Smooth muscle cell (in vitro differentiated cells): ENCODE measurements around the gene KLF7. TPM values are rescaled to one million over a fixed set of nuclear protein-coding genes. Genes with fewer than 3 reads are reported as not detected.

Experiments used
- DNase-seq: peaks from one replicate; lab custom pipeline; 2025; ENCODE audit not compliant: unreplicated experiment; lab: John Stamatoyannopoulos, UW
- H2AFZ ChIP-seq: fragments of 200-600 bp; sonication (generic); 2 replicates; pipeline ENCODE4 v1.6.0; 2016; ENCODE audit warnings: antibody characterized with exemption, low read depth, mild to moderate bottlenecking
- H3F3A ChIP-seq: fragments of 200-600 bp; sonication (generic); 2 replicates; pipeline ENCODE4 v1.6.0; 2017; ENCODE audit warnings: antibody characterized with exemption, low read depth
- H3K27ac ChIP-seq: fragments of 200-600 bp; sonication (generic); 2 replicates; pipeline ENCODE4 v1.5.1; 2016; ENCODE audit warnings: low read depth, mild to moderate bottlenecking
- H3K27me3 ChIP-seq: fragments of 200-600 bp; sonication (generic); 2 replicates; pipeline ENCODE4 v1.6.1; 2016; ENCODE audit warnings: low read depth, mild to moderate bottlenecking
- H3K36me3 ChIP-seq: fragments of 200-600 bp; sonication (generic); 2 replicates; pipeline ENCODE4 v1.5.1; 2016; ENCODE audit warnings: low read depth
- H3K4me1 ChIP-seq: fragments of 200-600 bp; sonication (generic); 2 replicates; pipeline ENCODE4 v1.5.1; 2016; ENCODE audit warnings: low read depth
- H3K4me2 ChIP-seq: fragments of 200-600 bp; sonication (generic); 2 replicates; pipeline ENCODE4 v1.6.0; 2016; ENCODE audit warnings: mild to moderate bottlenecking
- H3K4me3 ChIP-seq: fragments of 200-600 bp; sonication (generic); 2 replicates; pipeline ENCODE4 v1.5.1; 2016; ENCODE audit warnings: mild to moderate bottlenecking
- H3K79me2 ChIP-seq: fragments of 200-600 bp; sonication (generic); 2 replicates; pipeline ENCODE4 v1.6.0; 2016; ENCODE audit warnings: low read depth, mild to moderate bottlenecking
- H3K9ac ChIP-seq: fragments of 200-600 bp; sonication (generic); 2 replicates; pipeline ENCODE4 v1.6.0; 2016; ENCODE audit warnings: low read depth
- H3K9me3 ChIP-seq: fragments of 200-600 bp; sonication (generic); replicated peaks from 2 replicates; pipeline ENCODE4 v1.5.1; 2016; ENCODE audit warnings: low read depth
- H4K20me1 ChIP-seq: fragments of 200-600 bp; sonication (generic); 2 replicates; pipeline ENCODE4 v1.6.0; 2016; ENCODE audit warnings: low read depth
- whole genome bisulfite sequencing: methylation state at CpG from one replicate; pipeline ENCODE4 v1.1.7; 2016; ENCODE audit warnings: low lambda C conversion rate; 5-methylcytosine and 5-hydroxymethylcytosine counted together
- polyA plus RNA-seq: library from polyadenylated mRNA; unstranded; fragments of >200 nt; fragmentation: Nextera tagmentation; extraction: Ambion mirVana; gene quantifications from 2 replicates; pipeline ENCODE4 v1.2.1, GENCODE V29; 2016
- total RNA-seq: library from RNA; depleted of rRNA; stranded (reverse); fragments of >200 nt; gene quantifications from 2 replicates; pipeline ENCODE4 v1.2.3, GENCODE V29; 2014
- TF ChIP-seq, protein P1 (sequence below): fragments of 200-600 bp; sonication (generic); IDR thresholded peaks from 2 replicates; pipeline ENCODE4 v1.5.1; 2017; ENCODE audit warnings: borderline replicate concordance, mild to moderate bottlenecking, antibody characterized with exemption; ENCODE audit not compliant: insufficient read depth, poor library complexity, severe bottlenecking

KLF7 gene
- total and polyA plus RNA-seq, 2 experiments from 2014 or later = 12.7 to 27.6 TPM

DNA sequence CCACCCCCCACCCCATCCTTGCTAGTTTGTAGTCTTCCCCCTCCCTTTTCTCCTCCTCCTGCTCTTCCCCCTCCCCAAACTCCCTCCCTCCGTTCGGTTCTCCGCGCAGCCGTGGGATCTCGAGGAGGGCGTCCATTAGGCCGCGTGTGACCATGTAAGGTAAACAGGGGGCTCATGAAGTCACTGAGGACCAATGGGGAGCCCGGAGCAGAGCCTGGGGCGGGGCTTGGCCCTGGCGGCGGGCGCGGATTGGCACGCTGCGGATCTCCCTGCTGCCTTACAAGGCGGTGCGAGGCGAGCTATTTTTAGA is 246 bp upstream of the KLF7 start:
- 2% methylated on average over 19 of the region's 20 CpGs for WGBS
- peak overlapping the region; percentile 83 for H3K4me3 ChIP-seq
- no peak overlapping the region for H2AFZ ChIP-seq
- H3K9me3 ChIP-seq = no peaks in the 10 kb centered on the region
- no peaks in the 10 kb centered on the region for H3K36me3 ChIP-seq
- no peaks in the 10 kb centered on the region for H3K27me3 ChIP-seq
- H3K4me2 ChIP-seq = peak overlapping the region; percentile 96
- TF ChIP-seq, protein P1, sequence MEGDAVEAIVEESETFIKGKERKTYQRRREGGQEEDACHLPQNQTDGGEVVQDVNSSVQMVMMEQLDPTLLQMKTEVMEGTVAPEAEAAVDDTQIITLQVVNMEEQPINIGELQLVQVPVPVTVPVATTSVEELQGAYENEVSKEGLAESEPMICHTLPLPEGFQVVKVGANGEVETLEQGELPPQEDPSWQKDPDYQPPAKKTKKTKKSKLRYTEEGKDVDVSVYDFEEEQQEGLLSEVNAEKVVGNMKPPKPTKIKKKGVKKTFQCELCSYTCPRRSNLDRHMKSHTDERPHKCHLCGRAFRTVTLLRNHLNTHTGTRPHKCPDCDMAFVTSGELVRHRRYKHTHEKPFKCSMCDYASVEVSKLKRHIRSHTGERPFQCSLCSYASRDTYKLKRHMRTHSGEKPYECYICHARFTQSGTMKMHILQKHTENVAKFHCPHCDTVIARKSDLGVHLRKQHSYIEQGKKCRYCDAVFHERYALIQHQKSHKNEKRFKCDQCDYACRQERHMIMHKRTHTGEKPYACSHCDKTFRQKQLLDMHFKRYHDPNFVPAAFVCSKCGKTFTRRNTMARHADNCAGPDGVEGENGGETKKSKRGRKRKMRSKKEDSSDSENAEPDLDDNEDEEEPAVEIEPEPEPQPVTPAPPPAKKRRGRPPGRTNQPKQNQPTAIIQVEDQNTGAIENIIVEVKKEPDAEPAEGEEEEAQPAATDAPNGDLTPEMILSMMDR = no peak
- peak overlapping the region; percentile 99 for H3K27ac ChIP-seq
- H3K9ac ChIP-seq = peak overlapping the region; percentile 100
- H4K20me1 ChIP-seq = peaks cover 24% of the 10 kb centered on the region
- H3K4me1 ChIP-seq = peaks cover 40% of the 10 kb centered on the region
- H3F3A ChIP-seq = peaks cover 12% of the 10 kb centered on the region
- DNase-seq = peak; percentile 92
- H3K79me2 ChIP-seq = peaks cover 23% of the 10 kb centered on the region

DNA sequence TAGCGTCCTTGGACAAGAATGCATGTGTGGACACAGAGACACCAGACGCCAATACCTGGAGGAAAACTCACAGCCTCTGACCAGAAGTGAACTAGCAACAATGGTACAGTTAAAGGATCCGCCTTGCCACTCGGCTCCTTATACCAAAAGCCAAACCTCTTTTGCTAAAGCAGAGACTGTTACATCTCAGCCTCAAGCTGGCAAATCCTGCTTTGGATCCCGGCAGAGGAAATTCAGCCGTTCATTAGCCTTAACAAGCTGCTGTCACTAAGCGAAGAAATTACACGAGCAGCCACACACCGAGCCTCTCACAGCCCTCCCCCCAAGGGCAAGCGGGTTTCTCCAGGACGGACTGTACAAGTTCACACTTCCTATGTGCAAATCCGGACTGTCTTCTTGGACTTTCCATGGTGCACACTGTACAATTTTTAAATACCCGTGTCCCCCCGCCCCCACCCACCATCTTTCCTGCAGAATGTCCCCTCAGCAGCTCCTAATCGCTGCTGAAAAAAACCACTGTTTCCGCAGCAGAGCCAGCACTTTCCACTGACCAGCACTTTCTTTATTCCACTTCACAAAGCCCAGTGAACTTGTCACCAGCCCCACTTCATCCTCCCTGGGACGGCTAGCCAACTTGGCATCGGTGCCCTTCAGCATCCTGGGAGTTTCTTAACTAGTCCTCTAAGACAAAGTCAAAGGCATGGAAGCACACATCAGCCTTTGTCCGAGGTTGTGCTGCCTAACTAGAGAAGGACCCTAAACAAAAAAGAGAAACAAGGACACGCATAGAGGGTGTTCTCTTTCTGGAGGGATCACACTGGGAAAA is 1.5 kb downstream of the KLF7 start:
- Histone ChIP-seq H3K79me2 (peaks cover 41% of the 10 kb centered on the region), H4K20me1 (peaks cover 42% of the 10 kb centered on the region), H3K27ac (peak overlapping the region; percentile 99), H3F3A (peaks cover 12% of the 10 kb centered on the region), H3K9ac (peak overlapping the region; percentile 96), H2AFZ (no peak overlapping the region), H3K9me3 (no peaks in the 10 kb centered on the region), H3K27me3 (no peaks in the 10 kb centered on the region), H3K4me3 (peak overlapping the region; percentile 83), H3K4me2 (peak overlapping the region; percentile 94), H3K36me3 (no peaks in the 10 kb centered on the region), H3K4me1 (peaks cover 49% of the 10 kb centered on the region)
- TF ChIP-seq, protein P1 = no peak
- DNase-seq = peak; percentile 40
- 2% methylated on average over 20 of the region's 20 CpGs for WGBS

DNA sequence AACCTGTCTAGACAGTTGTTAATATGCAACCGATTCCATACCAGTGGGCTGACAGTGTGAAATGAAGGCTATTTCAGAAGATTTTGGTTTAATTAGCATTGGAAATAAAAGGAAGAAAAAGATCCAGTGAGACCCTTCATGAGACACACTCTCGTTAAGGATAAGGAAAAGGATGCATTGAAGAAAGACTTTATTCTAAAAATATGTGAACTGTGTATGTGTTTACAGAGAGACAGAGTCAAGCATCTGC is 2.1 kb downstream of the KLF7 start:
- DNase-seq = no peak
- Histone ChIP-seq H3K9ac (peak overlapping the region; percentile 96), H3K36me3 (no peaks in the 10 kb centered on the region), H3K9me3 (no peaks in the 10 kb centered on the region), H3K4me1 (peaks cover 49% of the 10 kb centered on the region), H3F3A (peaks cover 12% of the 10 kb centered on the region), H3K27me3 (no peaks in the 10 kb centered on the region), H4K20me1 (peaks cover 47% of the 10 kb centered on the region), H3K79me2 (peaks cover 47% of the 10 kb centered on the region), H2AFZ (no peak overlapping the region), H3K4me2 (peak overlapping the region; percentile 94), H3K4me3 (peak overlapping the region; percentile 83), H3K27ac (peak overlapping the region; percentile 99)
- 2% methylated on average over 2 of the region's 2 CpGs for WGBS
- TF ChIP-seq, protein P1 = no peak
